Keratinocyte (primary cell): ENCODE measurements around the gene ATL1. TPM values are rescaled to one million over a fixed set of nuclear protein-coding genes. Genes with fewer than 3 reads are reported as not detected.

Experiments used
- DNase-seq: peaks from one replicate; pipeline ENCODE4 v3.0.0-alpha.2; 2011; ENCODE audit warnings: low read depth, missing footprints, low spot score
- FAIRE-seq: peaks from 2 replicates; lab custom pipeline; 2011; peaks lifted over from hg19 to GRCh38; lab: Jason Lieb, UNC
- H2AFZ ChIP-seq: 2 replicates; pipeline ENCODE4 v1.6.0; 2012; ENCODE audit warnings: low read length, control low read depth, inconsistent platforms; ENCODE audit not compliant: control insufficient read depth
- H3K27ac ChIP-seq: 2 replicates; pipeline ENCODE4 v1.5.1; 2011; ENCODE audit warnings: low read length; ENCODE audit not compliant: control insufficient read depth, insufficient read depth
- H3K27me3 ChIP-seq: 3 replicates; pipeline ENCODE4 v1.6.0; 2011; ENCODE audit warnings: low read length; ENCODE audit not compliant: control insufficient read depth, insufficient read depth; ENCODE audit errors: extremely low read depth
- H3K36me3 ChIP-seq, 2 experiments: 2 replicates in 1 of 2; 3 replicates in 1 of 2; pipeline ENCODE4 v1.5.1; 2011; ENCODE audit warnings: low read length in 2 of 2, mild to moderate bottlenecking in 1 of 2; ENCODE audit not compliant: control insufficient read depth in 2 of 2, insufficient read depth in 2 of 2; ENCODE audit errors: extremely low read depth in 1 of 2
- H3K4me1 ChIP-seq: 3 replicates; pipeline ENCODE4 v1.5.1; 2011; ENCODE audit warnings: low read length; ENCODE audit not compliant: control insufficient read depth, insufficient read depth; ENCODE audit errors: extremely low read depth
- H3K4me2 ChIP-seq: 3 replicates; pipeline ENCODE4 v1.6.0; 2011; ENCODE audit warnings: low read depth, low read length; ENCODE audit not compliant: control insufficient read depth, insufficient read depth; ENCODE audit errors: extremely low read depth
- H3K4me3 ChIP-seq, 3 experiments: fragments of 200-600 bp in 1 of 3; sonication (generic) in 1 of 3; 2 replicates in 2 of 3; 3 replicates in 1 of 3; pipeline ENCODE4 v1.5.1; 2011 to 2016; ENCODE audit warnings: low read length in 3 of 3, mild to moderate bottlenecking in 3 of 3, control low read depth in 2 of 3, inconsistent platforms in 1 of 3, low read depth in 1 of 3, mixed read lengths in 1 of 3, mixed run types in 1 of 3, moderate library complexity in 1 of 3; ENCODE audit not compliant: control insufficient read depth in 2 of 3, insufficient read depth in 2 of 3; ENCODE audit errors: extremely low read depth in 1 of 3
- H3K79me2 ChIP-seq: 2 replicates; pipeline ENCODE4 v1.6.0; 2012; ENCODE audit warnings: low read length; ENCODE audit not compliant: control insufficient read depth, insufficient read depth
- H3K9ac ChIP-seq: 3 replicates; pipeline ENCODE4 v1.6.0; 2011; ENCODE audit warnings: low read length; ENCODE audit not compliant: control insufficient read depth, insufficient read depth; ENCODE audit errors: extremely low read depth
- H3K9me1 ChIP-seq: 3 replicates; pipeline ENCODE4 v1.6.0; 2011; ENCODE audit warnings: low read length; ENCODE audit not compliant: control insufficient read depth, insufficient read depth; ENCODE audit errors: extremely low read depth
- H3K9me3 ChIP-seq: 2 replicates; pipeline ENCODE4 v1.5.1; 2012; ENCODE audit warnings: low read depth, low read length; ENCODE audit not compliant: control insufficient read depth
- H4K20me1 ChIP-seq: 3 replicates; pipeline ENCODE4 v1.6.0; 2011; ENCODE audit warnings: low read length; ENCODE audit not compliant: control insufficient read depth, insufficient read depth; ENCODE audit errors: extremely low read depth
- CTCF ChIP-seq, 3 experiments: IDR thresholded peaks in 1 of 3; conservative IDR thresholded peaks in 1 of 3; optimal IDR thresholded peaks in 1 of 3; 2 replicates in 2 of 3; 3 replicates in 1 of 3; pipeline versions ENCODE3 to v1.5.1; 2011; ENCODE audit warnings: low read length in 3 of 3, mild to moderate bottlenecking in 3 of 3, moderate library complexity in 2 of 3, control low read depth in 1 of 3, inconsistent platforms in 1 of 3; ENCODE audit not compliant: insufficient read depth in 2 of 3; ENCODE audit errors: extremely low read depth in 1 of 3
- EZH2 ChIP-seq: IDR thresholded peaks from one replicate; pipeline ENCODE4 v1.6.1; 2012; ENCODE audit warnings: inconsistent platforms, mild to moderate bottlenecking, low read length, moderate library complexity
- dilution Hi-C: fragments of 300-500 bp; cut with MboI; formaldehyde crosslinking; loops from one replicate; pipeline ENCODE4 v1.7.0; 2020; ENCODE audit warnings: low sequenced_read_pairs; ENCODE audit not compliant: extremely low pct_ligation_motif_present
- polyA plus RNA-seq, 5 experiments: library from polyadenylated mRNA; depleted of rRNA in 3 of 5; stranded (reverse) in 3 of 5; stranded (forward) in 1 of 5; unstranded in 1 of 5; fragments of >200 nt; gene quantifications; 1 replicate in 1 of 5; 2 replicates in 3 of 5; 3 replicates in 1 of 5; pipeline versions ENCODE4 v1.2.1 to v1.2.3, GENCODE V29; 2011 to 2012; ENCODE audit warnings: missing spikeins in 2 of 5, low read depth in 1 of 5, low replicate concordance in 1 of 5

The ATL1 gene
- polyA plus RNA-seq, 1 donor (not counting 4 experiments of a cell fraction or from before 2014, with no cell fraction given) = 3.6 TPM

- peak; percentile 57 for DNase-seq
- H3K4me1 ChIP-seq = peaks cover 31% of the 10 kb centered on the region
- peak overlapping the region; percentile 77 for H3K4me2 ChIP-seq
- H3K27ac ChIP-seq = peak overlapping the region; percentile 83
- TF ChIP-seq CTCF (optimal IDR thresholded peaks at IDR 0.05 in 1 of 3, IDR thresholded peaks at IDR 0.05 in 1 of 3, conservative IDR thresholded peaks at IDR 0.05 in 1 of 3; ENCODE audit: extremely low read depth in 1 of 3, insufficient read depth in 2 of 3, low read length in 3 of 3) (no peak), EZH2 (no peak)
- no peak overlapping the region for H2AFZ ChIP-seq
- no peaks in the 10 kb centered on the region for H4K20me1 ChIP-seq
- no peaks in the 10 kb centered on the region for H3K27me3 ChIP-seq
- H3K9me3 ChIP-seq = no peaks in the 10 kb centered on the region
- peak overlapping the region in 1 of 3 experiments; percentile 0 for H3K4me3 ChIP-seq
- FAIRE-seq = peak; percentile 87
- peaks cover 86% of the 10 kb centered on the region for H3K79me2 ChIP-seq
- dilution Hi-C loops = no loop called here
- H3K9me1 ChIP-seq = no peaks in the 10 kb centered on the region
- H3K36me3 ChIP-seq = no peaks in the 10 kb centered on the region
- peak overlapping the region; percentile 54 for H3K9ac ChIP-seq
Measured at GRCh38 chr14:50520947-50521815, 38.8 kb upstream of the ATL1 start.

- dilution Hi-C loops = no loop called here
- no peaks in the 10 kb centered on the region for H3K9me1 ChIP-seq
- H3K4me3 ChIP-seq = no peak overlapping the region
- H2AFZ ChIP-seq = no peak overlapping the region
- FAIRE-seq (peak; percentile 57), DNase-seq (no peak)
- H3K79me2 ChIP-seq = peaks cover 86% of the 10 kb centered on the region
- TF ChIP-seq EZH2 (no peak), CTCF (optimal IDR thresholded peaks at IDR 0.05 in 1 of 3, IDR thresholded peaks at IDR 0.05 in 1 of 3, conservative IDR thresholded peaks at IDR 0.05 in 1 of 3; ENCODE audit: extremely low read depth in 1 of 3, insufficient read depth in 2 of 3, low read length in 3 of 3) (no peak)
- no peaks in the 10 kb centered on the region for H3K27me3 ChIP-seq
- H3K9ac ChIP-seq = no peak overlapping the region
- H3K9me3 ChIP-seq = no peaks in the 10 kb centered on the region
- H3K27ac ChIP-seq = peak overlapping the region; percentile 83
- no peaks in the 10 kb centered on the region for H3K36me3 ChIP-seq
- H4K20me1 ChIP-seq = no peaks in the 10 kb centered on the region
- peaks cover 31% of the 10 kb centered on the region for H3K4me1 ChIP-seq
- H3K4me2 ChIP-seq = peak overlapping the region; percentile 77
Measured at GRCh38 chr14:50521912-50522341, 38.0 kb upstream of the ATL1 start.
